ENCODE measurements around the gene RNF125.

RNF125 gene

DNA sequence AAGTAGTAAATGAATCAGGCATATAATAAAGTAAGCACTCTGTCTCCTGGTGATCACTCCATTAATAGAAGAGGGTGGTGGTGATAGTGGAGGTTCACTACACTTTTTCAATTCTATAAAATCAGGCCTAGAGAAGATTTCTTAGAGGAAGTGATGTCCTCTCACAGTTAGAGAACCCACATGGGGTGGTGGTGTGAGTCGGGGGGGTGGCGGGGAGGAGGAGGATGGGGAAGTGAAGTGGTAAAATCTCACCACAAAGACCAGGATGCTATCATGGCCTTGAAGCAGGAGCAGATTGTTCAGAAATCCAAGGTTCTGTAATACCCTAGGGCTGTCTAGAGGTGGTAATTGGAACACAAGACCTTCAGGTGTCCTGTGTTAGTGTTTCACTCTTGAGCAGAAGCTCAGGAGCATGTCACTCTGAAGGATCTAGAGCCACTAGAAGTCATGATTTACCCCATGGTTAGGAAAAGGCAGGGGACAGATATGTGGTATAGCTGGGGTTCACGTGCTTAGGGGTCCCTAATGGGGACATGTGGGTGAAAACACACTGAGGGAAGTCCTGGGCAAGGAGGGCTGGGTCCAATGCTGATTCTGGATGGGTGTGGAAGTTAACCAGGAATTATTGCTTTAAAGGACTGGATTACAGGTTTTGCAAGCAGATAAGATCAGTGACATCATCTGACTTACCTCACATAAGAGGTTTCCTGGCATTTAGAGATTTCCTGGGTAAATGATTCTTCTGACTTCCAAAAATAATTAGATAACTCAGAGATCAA is 31.0 kb downstream of the RNF125 start:
- H2AFZ ChIP-seq (ENCODE audit: low read depth, low read length, severe bottlenecking) = no peak overlapping the region
- H3K36me3 ChIP-seq (ENCODE audit: low read length) = no peaks in the 10 kb centered on the region
- no peaks in the 10 kb centered on the region for H3K9me3 ChIP-seq (ENCODE audit: insufficient read depth, low read length)
- H3K9me2 ChIP-seq (replicated peaks; ENCODE audit: insufficient read depth, low read length) = no peaks in the 10 kb centered on the region
- no peaks in the 10 kb centered on the region for H3K27me3 ChIP-seq (ENCODE audit: low read length)
- no peaks in the 10 kb centered on the region for H3K79me2 ChIP-seq (ENCODE audit: insufficient read depth, low read length)
- H3F3A ChIP-seq (ENCODE audit: insufficient read depth) = no peaks in the 10 kb centered on the region
- TF ChIP-seq EZH2phosphoT487 (conservative IDR thresholded peaks at IDR 0.05; ENCODE audit: low read length) = no peak
- TF ChIP-seq CTCF (IDR thresholded peaks at IDR 0.05; ENCODE audit: insufficient read depth, low read length, poor library complexity, severe bottlenecking) = no peak
- no peak overlapping the region for H3K9ac ChIP-seq (ENCODE audit: low read length)
- H3K27ac ChIP-seq (ENCODE audit: low read depth, low read length) = no peak overlapping the region
- H3K4me3 ChIP-seq (ENCODE audit: insufficient read depth, low read length, poor library complexity, severe bottlenecking) = no peak overlapping the region
- H3K4me2 ChIP-seq (ENCODE audit: low read depth, low read length, poor library complexity, severe bottlenecking) = no peak overlapping the region
- no peaks in the 10 kb centered on the region for H4K20me1 ChIP-seq (ENCODE audit: low read depth, low read length)

DNA sequence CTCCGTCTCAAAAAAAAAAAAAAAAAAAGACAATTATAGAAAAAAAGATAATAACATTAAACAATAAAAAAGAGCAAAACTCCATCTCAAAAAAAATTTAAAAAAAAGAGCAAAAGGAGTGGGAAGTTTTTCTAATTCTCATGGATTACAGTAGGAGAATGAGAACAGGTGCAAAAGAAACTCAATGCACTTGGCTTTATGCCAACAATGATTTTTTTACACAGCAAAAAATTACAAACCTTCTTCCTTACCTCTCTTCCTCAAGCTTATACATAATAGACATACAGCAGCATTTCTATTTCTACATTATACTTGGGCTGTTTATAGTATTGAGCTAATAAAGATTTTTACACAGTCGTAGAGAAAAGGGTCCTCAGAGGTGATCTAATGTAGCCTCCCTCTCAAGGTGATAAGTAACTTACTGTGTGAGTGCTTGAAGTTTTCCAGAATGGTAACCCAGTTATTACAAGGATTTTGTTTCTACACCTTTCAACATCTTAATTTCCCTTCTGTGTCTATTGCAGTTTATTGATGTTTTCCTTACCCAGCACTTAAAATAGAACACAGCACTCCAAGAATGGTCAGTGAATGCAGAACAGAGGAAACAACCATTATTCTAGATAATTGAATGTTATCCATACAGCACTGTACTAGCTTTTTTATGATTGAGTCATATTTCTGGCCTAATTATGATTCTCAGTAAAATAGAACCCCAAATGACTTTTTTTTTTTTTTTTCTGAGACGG is 38.2 kb downstream of the RNF125 start:
- Histone ChIP-seq H3K27me3 (ENCODE audit: low read length) (no peaks in the 10 kb centered on the region), H3K4me2 (ENCODE audit: low read depth, low read length, poor library complexity, severe bottlenecking) (no peak overlapping the region), H3K9me2 (replicated peaks; ENCODE audit: insufficient read depth, low read length) (no peaks in the 10 kb centered on the region), H3K9ac (ENCODE audit: low read length) (no peak overlapping the region), H3K79me2 (ENCODE audit: insufficient read depth, low read length) (no peaks in the 10 kb centered on the region), H3K27ac (ENCODE audit: low read depth, low read length) (no peak overlapping the region), H4K20me1 (ENCODE audit: low read depth, low read length) (no peaks in the 10 kb centered on the region), H3K9me3 (ENCODE audit: insufficient read depth, low read length) (no peaks in the 10 kb centered on the region), H2AFZ (ENCODE audit: low read depth, low read length, severe bottlenecking) (no peak overlapping the region), H3K4me3 (ENCODE audit: insufficient read depth, low read length, poor library complexity, severe bottlenecking) (no peak overlapping the region), H3K36me3 (ENCODE audit: low read length) (no peaks in the 10 kb centered on the region), H3F3A (ENCODE audit: insufficient read depth) (no peaks in the 10 kb centered on the region)
- no peak for TF ChIP-seq EZH2phosphoT487 (conservative IDR thresholded peaks at IDR 0.05; ENCODE audit: low read length)
- no peak for TF ChIP-seq CTCF (IDR thresholded peaks at IDR 0.05; ENCODE audit: insufficient read depth, low read length, poor library complexity, severe bottlenecking)

DNA sequence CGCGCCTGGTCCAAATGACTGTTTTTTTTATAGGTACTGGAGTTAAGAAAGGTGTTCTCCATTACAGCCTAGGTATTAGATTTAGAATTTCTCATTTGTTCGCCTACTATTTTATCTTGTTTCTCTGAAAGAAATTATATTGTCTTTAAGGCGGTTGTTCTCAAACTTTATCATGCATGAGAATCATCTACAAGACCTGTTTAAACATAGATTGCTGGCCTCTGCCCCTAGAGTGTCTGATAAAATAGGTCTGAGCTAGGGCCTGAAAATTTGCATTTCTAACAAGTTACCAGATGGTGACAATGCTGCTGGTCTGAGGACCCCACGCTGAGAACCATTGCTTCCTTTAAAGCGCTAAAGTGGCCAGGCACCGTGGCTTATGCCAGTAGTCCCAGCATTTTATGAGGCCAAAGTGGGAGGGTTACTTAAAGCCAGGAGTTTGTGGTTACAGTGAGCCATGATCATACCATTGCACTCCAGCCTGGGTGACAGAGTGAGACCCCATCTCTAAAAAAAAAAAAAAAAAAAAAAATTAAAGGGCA is 39.1 kb downstream of the RNF125 start:
- Histone ChIP-seq H2AFZ (ENCODE audit: low read depth, low read length, severe bottlenecking) (no peak overlapping the region), H3K36me3 (ENCODE audit: low read length) (no peaks in the 10 kb centered on the region)
- no peak for TF ChIP-seq EZH2phosphoT487 (conservative IDR thresholded peaks at IDR 0.05; ENCODE audit: low read length)
- no peak for TF ChIP-seq CTCF (IDR thresholded peaks at IDR 0.05; ENCODE audit: insufficient read depth, low read length, poor library complexity, severe bottlenecking)

More for the DNA sequence above, 39.1 kb downstream of the RNF125 start:
- Histone ChIP-seq H4K20me1 (ENCODE audit: low read depth, low read length) (no peaks in the 10 kb centered on the region), H3F3A (ENCODE audit: insufficient read depth) (no peaks in the 10 kb centered on the region), H3K79me2 (ENCODE audit: insufficient read depth, low read length) (no peaks in the 10 kb centered on the region), H3K9ac (ENCODE audit: low read length) (no peak overlapping the region), H3K9me3 (ENCODE audit: insufficient read depth, low read length) (no peaks in the 10 kb centered on the region), H3K9me2 (replicated peaks; ENCODE audit: insufficient read depth, low read length) (no peaks in the 10 kb centered on the region), H3K27ac (ENCODE audit: low read depth, low read length) (no peak overlapping the region), H3K4me2 (ENCODE audit: low read depth, low read length, poor library complexity, severe bottlenecking) (no peak overlapping the region), H3K4me3 (ENCODE audit: insufficient read depth, low read length, poor library complexity, severe bottlenecking) (no peak overlapping the region), H3K27me3 (ENCODE audit: low read length) (no peaks in the 10 kb centered on the region)

All from SU-DHL-6 (cell line).